ENCODE measurements around the gene PIP5KL1. TPM values are rescaled to one million over a fixed set of nuclear protein-coding genes. Genes with fewer than 3 reads are reported as not detected.

The PIP5KL1 gene
- total and polyA plus RNA-seq, 2 of the 8 experiments (the other 6 are each of a cell fraction or from before 2014, with no cell fraction given) = 13.4 to 15.4 TPM

DNA sequence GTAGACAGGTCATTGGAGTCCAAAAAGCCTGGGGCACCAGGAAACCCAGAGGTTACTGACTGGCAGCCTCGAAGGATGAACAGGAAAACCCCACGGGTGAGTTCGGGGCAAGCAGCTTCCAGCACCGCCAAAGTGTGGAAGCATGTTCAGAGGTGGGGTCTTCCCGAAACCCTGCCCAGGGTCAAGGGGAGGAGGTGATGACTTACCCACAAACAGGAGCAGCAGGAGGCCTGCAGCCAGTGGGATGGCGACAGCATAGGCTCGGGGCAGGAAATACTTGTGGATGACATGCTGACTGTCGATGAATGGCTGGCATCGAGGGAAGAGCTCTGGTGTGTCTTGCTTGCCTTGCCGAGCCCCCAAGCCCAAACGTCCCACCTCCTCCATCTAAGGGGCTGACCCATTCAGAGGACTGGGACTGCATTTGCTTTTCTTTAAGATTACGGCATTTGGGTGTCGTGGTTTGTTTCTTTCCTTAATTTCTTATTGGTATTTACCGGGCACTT, 5.8 kb upstream of the PIP5KL1 start:
- Histone ChIP-seq H3K4ac (replicated peaks; ENCODE audit: insufficient read length, low read depth, low read length) (no peak overlapping the region), H3K27ac (ENCODE audit: low read depth, low read length) (no peak overlapping the region), H3K9ac (replicated peaks in 1 of 4; ENCODE audit: extremely low read depth in 1 of 4, low read depth in 3 of 4, low read length in 3 of 4) (no peak overlapping the region; a peak in 1 of 7 replicates), H3K23me2 (ENCODE audit: low read depth, low read length) (peaks cover 16% of the 10 kb centered on the region; the same call in 1 of the 2 replicates), H3K4me1 (replicated peaks in 1 of 4; ENCODE audit: control insufficient read depth in 3 of 4, insufficient read depth in 4 of 4, low read length in 3 of 4) (peaks cover 3 to 14% (median 10%) of the 10 kb centered on the region in 4 experiments), H3K56ac (replicated peaks; ENCODE audit: insufficient read length, low read depth, low read length) (no peak overlapping the region), H3K14ac (ENCODE audit: insufficient read length) (no peak overlapping the region), H4K91ac (replicated peaks; ENCODE audit: insufficient read length, low read length) (no peak overlapping the region), H3K23ac (ENCODE audit: insufficient read length) (no peak overlapping the region), H3K4me2 (ENCODE audit: insufficient read depth in 1 of 2, low read depth in 2 of 2, low read length in 2 of 2) (peak overlapping the region; percentile 84 to 95; a peak in 3 of 4 replicates), H3K79me1 (ENCODE audit: low read depth, low read length) (peaks cover 10% of the 10 kb centered on the region), H3K27me3 (replicated peaks in 1 of 4; ENCODE audit: control insufficient read depth in 3 of 4, extremely low read depth in 1 of 4, insufficient read depth in 3 of 4, low read length in 3 of 4) (no peaks in the 10 kb centered on the region), H2BK20ac (ENCODE audit: low read length) (no peak overlapping the region), H3K79me2 (ENCODE audit: control insufficient read depth in 1 of 2, insufficient read depth in 2 of 2, low read length in 2 of 2) (peaks cover 0 to 15% of the 10 kb centered on the region in 2 experiments; a peak in 1 of 4 replicates), H2BK120ac (replicated peaks; ENCODE audit: low read depth, low read length) (no peak overlapping the region), H3K36me3 (ENCODE audit: control insufficient read depth in 2 of 4, insufficient read depth in 4 of 4, low read length in 3 of 4) (peaks cover 0 to 3% (median 0%) of the 10 kb centered on the region in 4 experiments; a peak in 2 of 8 replicates), H3K9me3 (ENCODE audit: insufficient read depth in 2 of 2, low read depth in 1 of 2, low read length in 1 of 2) (no peaks in the 10 kb centered on the region), H4K5ac (ENCODE audit: insufficient read length, low read depth, low read length) (no peak overlapping the region), H3K18ac (ENCODE audit: extremely low read depth, low read length) (no peak overlapping the region), H2BK12ac (ENCODE audit: low read depth, low read length) (no peak overlapping the region), H2AK5ac (ENCODE audit: low read depth, low read length) (no peak overlapping the region), H2AFZ (ENCODE audit: low read length) (no peak overlapping the region), H4K8ac (ENCODE audit: extremely low read depth, insufficient read depth, low read length) (no peak overlapping the region), H4K20me1 (replicated peaks in 1 of 2; ENCODE audit: control insufficient read depth in 1 of 2, insufficient read depth in 2 of 2, low read length in 2 of 2) (peaks cover 1 to 22% of the 10 kb centered on the region in 2 experiments), H2BK15ac (ENCODE audit: low read length) (no peak overlapping the region), H3K4me3 (ENCODE audit: extremely low read depth in 1 of 4, insufficient read depth in 2 of 4, low read depth in 3 of 4, low read length in 4 of 4) (peak overlapping the region; percentile 76 to 98 (median 88); a peak in 5 of 8 replicates), H2BK5ac (ENCODE audit: low read depth, low read length) (no peak overlapping the region)
- CTCF ChIA-PET (ENCODE audit: partially characterized antibody) = interaction anchor here (1.3 to 35.5 kb wide), 2 partner anchors 15 to 95 kb away, joined by 3 to 825 read pairs; no protein-coding TSS in a partner anchor
- DNase-seq (ENCODE audit: low read depth in 1 of 2, low spot score in 2 of 2) (no peak), FAIRE-seq (no peak)
- WGBS, 2 experiments (ENCODE audit: extremely low coverage in 1 of 2, insufficient coverage in 1 of 2, insufficient read length in 1 of 2, insufficient replicate concordance in 2 of 2, low coverage in 1 of 2, low lambda C conversion rate in 2 of 2, missing lambda C conversion rate in 1 of 2) = 90% methylated on average over 14 of the region's 14 CpGs; no CpG with 5 or more reads in 1 of the 2 experiments
- TF ChIP-seq SUZ12 (IDR thresholded peaks at IDR 0.05; ENCODE audit: low read length) (no peak), POLR2AphosphoS5 (IDR thresholded peaks at IDR 0.05; ENCODE audit: low read depth, low read length) (no peak), TEAD4 (IDR thresholded peaks at IDR 0.05; ENCODE audit: low read depth, low read length) (no peak), TAF7 (optimal IDR thresholded peaks at IDR 0.05; ENCODE audit: borderline replicate concordance, low read depth, low read length) (no peak)
- POLR2A ChIA-PET (ENCODE audit: partially characterized antibody) = interaction anchor here (1.2 to 1.4 kb wide), 3 partner anchors 25 to 114 kb away, joined by 3 to 4 read pairs (median 4); no protein-coding TSS in a partner anchor
